Karpas-422 (cell line): ENCODE measurements around the gene PIP4K2C. TPM values are rescaled to one million over a fixed set of nuclear protein-coding genes. Genes with fewer than 3 reads are reported as not detected.

Experiments
- DNase-seq: peaks from one replicate; pipeline ENCODE4 v3.0.0-alpha.2; 2015
- H2AFZ ChIP-seq: fragments of 200-600 bp; sonication (generic); 2 replicates; pipeline ENCODE4 v1.6.1; 2014; ENCODE audit warnings: antibody characterized with exemption, low read length, mixed read lengths
- H3K27ac ChIP-seq: fragments of 200-600 bp; sonication (generic); 2 replicates; pipeline ENCODE4 v1.5.1; 2014; ENCODE audit warnings: mild to moderate bottlenecking, low read length, moderate library complexity
- H3K27me3 ChIP-seq: fragments of 200-600 bp; sonication (generic); 2 replicates; pipeline ENCODE4 v1.6.1; 2014; ENCODE audit warnings: low read length, mixed read lengths
- H3K36me3 ChIP-seq: fragments of 200-600 bp; sonication (generic); 2 replicates; pipeline ENCODE4 v1.6.1; 2014; ENCODE audit warnings: low read length, mixed read lengths; ENCODE audit not compliant: insufficient read depth
- H3K4me1 ChIP-seq: fragments of 200-600 bp; sonication (generic); 2 replicates; pipeline ENCODE4 v1.6.1; 2014; ENCODE audit warnings: mild to moderate bottlenecking, low read length, mixed read lengths
- H3K4me2 ChIP-seq: fragments of 200-600 bp; sonication (generic); 2 replicates; pipeline ENCODE4 v1.6.1; 2014; ENCODE audit warnings: low read length, low read depth, mild to moderate bottlenecking; ENCODE audit not compliant: poor library complexity, severe bottlenecking
- H3K4me3 ChIP-seq: fragments of 200-600 bp; sonication (generic); 2 replicates; pipeline ENCODE4 v1.5.1; 2014; ENCODE audit warnings: mild to moderate bottlenecking, antibody characterized with exemption, low read length, mixed read lengths
- H3K79me2 ChIP-seq: fragments of 200-600 bp; sonication (generic); 2 replicates; pipeline ENCODE4 v1.6.1; 2014; ENCODE audit warnings: mild to moderate bottlenecking, low read length, mixed read lengths
- H3K9ac ChIP-seq: fragments of 200-600 bp; sonication (generic); 2 replicates; pipeline ENCODE4 v1.6.0; 2014; ENCODE audit warnings: low read length
- H3K9me2 ChIP-seq: fragments of 200-600 bp; sonication (generic), shearing (Covaris generic); replicated peaks from 2 replicates; pipeline ENCODE4 v1.6.0; 2014; ENCODE audit warnings: mild to moderate bottlenecking, low read length, moderate library complexity; ENCODE audit not compliant: insufficient read depth
- H3K9me3 ChIP-seq: fragments of 300-700, 200-600 bp; sonication (generic); 2 replicates; pipeline ENCODE4 v1.6.1; 2014; ENCODE audit warnings: low read length, mixed read lengths
- H4K20me1 ChIP-seq: fragments of 200-600 bp; sonication (generic); 2 replicates; pipeline ENCODE4 v1.6.1; 2014; ENCODE audit warnings: mild to moderate bottlenecking, antibody characterized with exemption, low read length, low read depth; ENCODE audit not compliant: insufficient read depth
- total RNA-seq: library from RNA; depleted of rRNA; stranded (reverse); fragments of >200 nt; shearing (Covaris generic); gene quantifications from 2 replicates; pipeline ENCODE4 v1.2.3, GENCODE V29; 2014; ENCODE audit warnings: low replicate concordance; rRNA removed

PIP4K2C gene
- total RNA-seq: 9.3 and 23.9 TPM in 2 replicates

GRCh38 chr12:57590864-57591781 lies at the start of gene PIP4K2C:
TSS of gene PIP4K2C (plus strand) at chr12:57591192. CDS start at chr12:57591290, 98 bp downstream.
- Histone ChIP-seq H3K4me3 (peak within 1 kb of the TSS; percentile 77), H3K9me2 (no peaks in the 10 kb centered on the region), H3K79me2 (peaks cover 27% of the 10 kb centered on the region), H3K4me1 (peaks cover 21% of the 10 kb centered on the region), H3K36me3 (0 out of 2 replicates have a peak, but pooled peaks cover under 1% of the 10 kb centered on the region), H3K4me2 (peak within 1 kb of the TSS; percentile 81), H3K27ac (no peak within 1 kb of the TSS), H3K9ac (peak within 1 kb of the TSS; percentile 79), H3K9me3 (no peaks in the 10 kb centered on the region), H2AFZ (peak within 1 kb of the TSS; percentile 82), H3K27me3 (no peaks in the 10 kb centered on the region), H4K20me1 (no peaks in the 10 kb centered on the region)
- peak; percentile 95 for DNase-seq

GRCh38 chr12:57541717-57542116 lies 49.3 kb upstream of the PIP4K2C start:
- Histone ChIP-seq H3K79me2 (peaks cover 35% of the 10 kb centered on the region), H3K4me1 (peaks cover 27% of the 10 kb centered on the region), H3K27me3 (no peaks in the 10 kb centered on the region), H2AFZ (no peak overlapping the region), H3K36me3 (peaks cover 9% of the 10 kb centered on the region), H3K9me3 (no peaks in the 10 kb centered on the region), H3K9ac (no peak overlapping the region), H4K20me1 (peaks cover 4% of the 10 kb centered on the region; the same call in 1 of the 2 replicates), H3K9me2 (no peaks in the 10 kb centered on the region), H3K4me3 (no peak overlapping the region), H3K4me2 (no peak overlapping the region), H3K27ac (no peak overlapping the region)
- DNase-seq: no peak

GRCh38 chr12:57543581-57543980 lies 47.4 kb upstream of the PIP4K2C start:
- Histone ChIP-seq H3K4me3 (no peak overlapping the region), H3K4me1 (peaks cover 41% of the 10 kb centered on the region), H2AFZ (no peak overlapping the region), H3K27me3 (no peaks in the 10 kb centered on the region), H3K4me2 (peak overlapping the region; percentile 22), H3K27ac (peak overlapping the region; percentile 22; the same call in 1 of the 2 replicates), H3K9ac (no peak overlapping the region), H3K36me3 (peaks cover 7% of the 10 kb centered on the region), H4K20me1 (peaks cover 4% of the 10 kb centered on the region; the same call in 1 of the 2 replicates), H3K79me2 (peaks cover 37% of the 10 kb centered on the region), H3K9me3 (no peaks in the 10 kb centered on the region), H3K9me2 (no peaks in the 10 kb centered on the region)
- DNase-seq: no peak

- H4K20me1 ChIP-seq: peaks cover 4% of the 10 kb centered on the region; the same call in 1 of the 2 replicates
- peak overlapping the region; percentile 63; the same call in 1 of the 2 replicates for H3K27ac ChIP-seq
- H3K9ac ChIP-seq: peak overlapping the region; percentile 96
- peak overlapping the region; percentile 84 for H3K4me2 ChIP-seq
- peaks cover 48% of the 10 kb centered on the region for H3K79me2 ChIP-seq
- peak; percentile 42 for DNase-seq
- no peaks in the 10 kb centered on the region for H3K27me3 ChIP-seq
- H3K4me1 ChIP-seq: peaks cover 57% of the 10 kb centered on the region
- no peaks in the 10 kb centered on the region for H3K9me3 ChIP-seq
- peaks cover 7% of the 10 kb centered on the region for H3K36me3 ChIP-seq
- peak overlapping the region; percentile 89 for H3K4me3 ChIP-seq
- H2AFZ ChIP-seq: no peak overlapping the region
- no peaks in the 10 kb centered on the region for H3K9me2 ChIP-seq
Measured at GRCh38 chr12:57545809-57546437, 45.1 kb upstream of the PIP4K2C start.

GRCh38 chr12:57546438-57547287 lies 44.3 kb upstream of the PIP4K2C start, which contains the start of gene DCTN2:
TSS of gene DCTN2 (minus strand) at chr12:57547192. CDS start at chr12:57547063, 129 bp downstream.
- peak within 1 kb of the TSS; percentile 96 for H3K9ac ChIP-seq
- H3K4me2 ChIP-seq: peak within 1 kb of the TSS; percentile 84
- DNase-seq: peak; percentile 98
- H4K20me1 ChIP-seq: peaks cover 4% of the 10 kb centered on the region; the same call in 1 of the 2 replicates
- H3K27me3 ChIP-seq: no peaks in the 10 kb centered on the region
- peaks cover 55% of the 10 kb centered on the region for H3K79me2 ChIP-seq
- H3K9me2 ChIP-seq: no peaks in the 10 kb centered on the region
- H2AFZ ChIP-seq: peak within 1 kb of the TSS; percentile 82; the same call in 1 of the 2 replicates
- peak within 1 kb of the TSS; percentile 89 for H3K4me3 ChIP-seq
- H3K9me3 ChIP-seq: no peaks in the 10 kb centered on the region
- H3K36me3 ChIP-seq: peaks cover 2% of the 10 kb centered on the region; the same call in 1 of the 2 replicates
- peaks cover 65% of the 10 kb centered on the region for H3K4me1 ChIP-seq
- H3K27ac ChIP-seq: peak within 1 kb of the TSS; percentile 63

- peak overlapping the region; percentile 89 for H3K4me3 ChIP-seq
- H3K4me1 ChIP-seq: peaks cover 72% of the 10 kb centered on the region
- no peaks in the 10 kb centered on the region; the same call in 1 of the 2 replicates for H3K36me3 ChIP-seq
- no peaks in the 10 kb centered on the region for H3K27me3 ChIP-seq
- DNase-seq: no peak
- H3K9me3 ChIP-seq: no peaks in the 10 kb centered on the region
- peak overlapping the region; percentile 52 for H3K27ac ChIP-seq
- peaks cover 63% of the 10 kb centered on the region for H3K79me2 ChIP-seq
- H4K20me1 ChIP-seq: peaks cover 4% of the 10 kb centered on the region; the same call in 1 of the 2 replicates
- peak overlapping the region; percentile 84 for H3K4me2 ChIP-seq
- peak overlapping the region; percentile 96 for H3K9ac ChIP-seq
- H3K9me2 ChIP-seq: no peaks in the 10 kb centered on the region
- peak overlapping the region; percentile 82; the same call in 1 of the 2 replicates for H2AFZ ChIP-seq
Measured at GRCh38 chr12:57547288-57548012, 43.5 kb upstream of the PIP4K2C start.

GRCh38 chr12:57548013-57548315 lies 43.0 kb upstream of the PIP4K2C start:
- Histone ChIP-seq H3K79me2 (peaks cover 68% of the 10 kb centered on the region), H4K20me1 (peaks cover 4% of the 10 kb centered on the region; the same call in 1 of the 2 replicates), H3K27ac (0 out of 2 replicates have a peak overlapping the region, but pooled peaks have one; percentile 52), H3K4me2 (peak overlapping the region; percentile 84), H3K9me2 (no peaks in the 10 kb centered on the region), H3K4me3 (no peak overlapping the region), H3K36me3 (no peaks in the 10 kb centered on the region; the same call in 1 of the 2 replicates), H3K4me1 (peaks cover 78% of the 10 kb centered on the region), H3K27me3 (no peaks in the 10 kb centered on the region), H2AFZ (no peak overlapping the region), H3K9ac (peak overlapping the region; percentile 96; the same call in 1 of the 2 replicates), H3K9me3 (no peaks in the 10 kb centered on the region)
- no peak for DNase-seq
